ENCODE measurements around the gene FZR1. TPM values are rescaled to one million over a fixed set of nuclear protein-coding genes. Genes with fewer than 3 reads are reported as not detected.

Gene FZR1
- total RNA-seq, 6 donors from 2014 or later = 19.9 to 110 (median 37.5) TPM

DNA sequence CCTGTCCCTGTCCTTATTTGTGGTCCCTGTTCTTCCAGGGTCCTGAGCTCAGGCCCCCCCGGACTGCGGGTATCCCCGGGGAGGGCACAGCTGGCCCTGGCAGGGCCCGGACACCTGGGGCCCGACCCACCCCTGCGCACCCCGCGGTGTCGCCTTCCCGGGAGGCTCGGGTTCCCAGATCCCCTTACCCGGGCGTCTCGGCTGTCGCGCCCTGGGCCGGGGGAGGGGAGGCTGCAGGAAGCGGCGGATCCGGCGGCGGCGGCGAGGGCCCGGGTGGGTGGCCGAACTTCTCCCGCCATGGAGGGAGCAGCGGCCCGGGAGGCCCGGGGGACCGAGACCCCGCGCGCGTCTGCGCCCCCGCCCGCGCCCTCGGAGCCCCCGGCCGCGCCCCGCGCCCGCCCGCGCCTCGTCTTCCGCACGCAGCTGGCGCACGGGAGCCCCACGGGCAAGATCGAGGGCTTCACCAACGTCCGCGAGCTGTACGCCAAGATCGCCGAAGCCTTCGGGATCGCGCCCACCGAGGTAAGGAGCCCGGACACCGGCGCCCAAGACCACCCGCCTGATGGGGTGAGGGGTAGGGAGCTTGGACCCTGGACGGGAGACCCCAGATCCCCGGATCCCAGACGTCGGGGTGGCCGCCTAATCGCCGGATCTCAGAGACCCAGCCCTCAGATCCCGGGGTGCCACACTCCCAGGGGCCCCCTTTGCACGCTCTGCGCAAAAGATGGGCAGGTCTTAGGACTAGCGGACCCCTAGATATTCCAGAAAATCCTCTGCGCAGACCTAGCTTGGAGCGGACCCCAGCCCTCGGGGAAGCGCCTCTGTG is 79.4 kb downstream of the FZR1 start, which contains the start of gene GIPC3:
Gene GIPC3, plus strand, starts transcription at position 178 of the 826 bp plus-strand sequence. Its CDS starts 120 bp downstream, at position 298.
- TF ChIP-seq POLR2AphosphoS5 (IDR thresholded peaks at IDR 0.05) (no peak), POLR2A (IDR thresholded peaks at IDR 0.05) (no peak), EP300 (IDR thresholded peaks at IDR 0.05) (no peak)
- TF ChIP-seq, protein P1, sequence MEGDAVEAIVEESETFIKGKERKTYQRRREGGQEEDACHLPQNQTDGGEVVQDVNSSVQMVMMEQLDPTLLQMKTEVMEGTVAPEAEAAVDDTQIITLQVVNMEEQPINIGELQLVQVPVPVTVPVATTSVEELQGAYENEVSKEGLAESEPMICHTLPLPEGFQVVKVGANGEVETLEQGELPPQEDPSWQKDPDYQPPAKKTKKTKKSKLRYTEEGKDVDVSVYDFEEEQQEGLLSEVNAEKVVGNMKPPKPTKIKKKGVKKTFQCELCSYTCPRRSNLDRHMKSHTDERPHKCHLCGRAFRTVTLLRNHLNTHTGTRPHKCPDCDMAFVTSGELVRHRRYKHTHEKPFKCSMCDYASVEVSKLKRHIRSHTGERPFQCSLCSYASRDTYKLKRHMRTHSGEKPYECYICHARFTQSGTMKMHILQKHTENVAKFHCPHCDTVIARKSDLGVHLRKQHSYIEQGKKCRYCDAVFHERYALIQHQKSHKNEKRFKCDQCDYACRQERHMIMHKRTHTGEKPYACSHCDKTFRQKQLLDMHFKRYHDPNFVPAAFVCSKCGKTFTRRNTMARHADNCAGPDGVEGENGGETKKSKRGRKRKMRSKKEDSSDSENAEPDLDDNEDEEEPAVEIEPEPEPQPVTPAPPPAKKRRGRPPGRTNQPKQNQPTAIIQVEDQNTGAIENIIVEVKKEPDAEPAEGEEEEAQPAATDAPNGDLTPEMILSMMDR (IDR thresholded peaks at IDR 0.05) = no peak
- Histone ChIP-seq H3K27ac (peak within 1 kb of the TSS in 3 of 4 donors; percentile 5 to 70 (median 44)), H3K4me3 (peak within 1 kb of the TSS; percentile 8 to 55 (median 40)), H3K36me3 (peaks cover 0 to 8% (median 0%) of the 10 kb centered on the region in 4 donors), H3K4me1 (peaks cover 8 to 22% (median 10%) of the 10 kb centered on the region in 4 donors), H3K27me3 (peaks cover 0 to 17% (median 8%) of the 10 kb centered on the region in 4 donors), H3K9me3 (no peaks in the 10 kb centered on the region)
- DNase-seq (peak in 1 of 2 donors; percentile 86), ATAC-seq (ENCODE audit: low FRiP score in 2 of 2) (no peak)
- WGBS, 2 donors = 2 to 11% methylated on average over 17 to 21 of the region's 84 CpGs

DNA sequence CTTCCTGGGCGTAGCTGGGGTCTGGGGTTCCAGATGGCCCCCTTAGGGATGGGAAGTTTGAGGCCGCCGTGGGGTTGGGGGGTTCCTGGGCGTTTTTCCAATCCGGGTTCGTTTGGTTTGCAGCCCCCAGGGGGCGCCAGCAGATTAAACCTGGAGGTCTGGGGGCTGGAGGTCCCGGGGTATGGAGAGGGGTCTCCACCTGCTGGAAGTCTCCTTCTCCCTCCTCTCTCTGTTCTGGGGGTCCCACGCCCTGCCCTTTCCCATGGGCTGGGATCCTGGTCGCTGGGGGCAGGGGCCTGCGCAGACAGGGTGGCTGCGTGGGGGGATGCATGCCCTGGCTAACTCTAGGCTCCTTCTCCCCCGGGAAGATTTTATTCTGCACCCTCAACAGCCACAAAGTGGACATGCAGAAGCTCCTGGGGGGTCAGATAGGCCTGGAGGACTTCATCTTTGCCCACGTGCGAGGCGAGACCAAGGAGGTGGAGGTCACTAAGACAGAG is 80.1 kb downstream of the FZR1 start:
- H3K9me3 ChIP-seq = no peaks in the 10 kb centered on the region
- peak overlapping the region; percentile 8 to 55 (median 40) for H3K4me3 ChIP-seq
- WGBS, 2 donors = 29 to 47% methylated on average over 6 to 16 of the region's 16 CpGs
- ATAC-seq (ENCODE audit: low FRiP score in 2 of 2) = no peak
- H3K4me1 ChIP-seq = peaks cover 8 to 22% (median 10%) of the 10 kb centered on the region in 4 donors
- DNase-seq = no peak
- TF ChIP-seq, protein P1 (IDR thresholded peaks at IDR 0.05) = peak in 5 of 6 experiments; percentile 25 to 52 (median 47)
- TF ChIP-seq EP300 (IDR thresholded peaks at IDR 0.05) = no peak
- peak overlapping the region in 3 of 4 donors; percentile 5 to 70 (median 44) for H3K27ac ChIP-seq
- H3K27me3 ChIP-seq = peaks cover 0 to 17% (median 8%) of the 10 kb centered on the region in 4 donors
- H3K36me3 ChIP-seq = peaks cover 0 to 8% (median 0%) of the 10 kb centered on the region in 4 donors

DNA sequence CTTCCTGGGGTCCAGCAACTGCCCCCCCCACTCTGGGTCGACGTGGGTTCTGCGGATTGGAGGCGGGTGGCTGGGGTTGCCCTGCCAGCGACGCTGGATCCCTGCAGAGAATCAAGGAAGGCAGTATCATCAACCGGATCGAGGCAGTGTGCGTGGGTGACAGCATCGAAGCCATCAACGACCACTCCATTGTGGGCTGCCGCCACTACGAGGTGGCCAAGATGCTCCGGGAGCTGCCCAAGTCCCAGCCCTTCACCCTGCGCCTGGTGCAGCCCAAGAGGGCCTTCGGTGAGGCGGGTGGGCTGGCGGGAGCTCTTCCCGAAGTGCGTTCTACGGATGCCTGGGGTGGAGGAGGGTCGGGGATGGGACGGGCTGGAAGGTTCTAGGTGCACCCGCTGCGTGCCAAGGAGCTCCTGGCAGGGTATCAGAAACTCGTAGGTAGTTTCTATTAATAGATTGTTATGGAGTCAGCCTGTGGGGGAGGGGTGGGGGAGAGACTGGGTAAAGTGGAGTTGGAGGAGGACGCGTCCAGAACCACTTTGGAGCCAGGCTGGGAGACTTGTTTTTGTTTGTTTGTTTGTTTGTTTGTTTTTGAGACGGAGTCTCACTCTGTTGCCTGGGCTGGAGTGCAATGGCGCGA is 80.7 kb downstream of the FZR1 start:
- peaks cover 8 to 22% (median 10%) of the 10 kb centered on the region in 4 donors for H3K4me1 ChIP-seq
- no peaks in the 10 kb centered on the region for H3K9me3 ChIP-seq
- peaks cover 0 to 8% (median 0%) of the 10 kb centered on the region in 4 donors for H3K36me3 ChIP-seq
- no peak overlapping the region for H3K27ac ChIP-seq
- TF ChIP-seq EP300 (IDR thresholded peaks at IDR 0.05) (no peak), POLR2AphosphoS5 (IDR thresholded peaks at IDR 0.05) (no peak), POLR2A (IDR thresholded peaks at IDR 0.05) (no peak)
- TF ChIP-seq, protein P1 (IDR thresholded peaks at IDR 0.05) = no peak
- H3K4me3 ChIP-seq = no peak overlapping the region
- WGBS, 2 donors = 75 to 77% methylated on average over 30 to 31 of the region's 31 CpGs
- ATAC-seq (ENCODE audit: low FRiP score in 2 of 2) (peak in 1 of 2 donors; percentile 4), DNase-seq (peak in 1 of 2 donors; percentile 59)
- peaks cover 0 to 17% (median 8%) of the 10 kb centered on the region in 4 donors for H3K27me3 ChIP-seq

Small RNA genes within 50 kb of the gene (small RNA-seq; reads per million reads assigned to genes)
- gene AC005786.1 (0 reads per million in 4 donors), gene RF00212 (0 reads per million in 4 donors)

Other genes starting within 250 kb of the FZR1 start
- 100 to 1,000 TPM in 5 of 6 donors, 10 to 100 TPM in 1; 96.1 to 175 (median 154) TPM for gene NFIC, start 139.7 kb upstream of the FZR1 start, total RNA-seq
- 1 to 10 TPM in 1 of 6 donors, not detected in 5; 1.7 TPM for gene SMIM24, start 25.8 kb upstream of the FZR1 start, total RNA-seq
- not detected for gene SMIM44, start 22.9 kb upstream of the FZR1 start, total RNA-seq
- gene DOHH, start 5.6 kb upstream of the FZR1 start, total RNA-seq = 10 to 100 TPM; 13.3 to 26.8 (median 17.3) TPM
- 1 to 10 TPM in 3 of 6 donors, not detected in 3; 1.6 to 7.3 (median 6.2) TPM for gene TEKTIP1, start 32.9 kb downstream of the FZR1 start, total RNA-seq
- gene MFSD12, start 51.3 kb downstream of the FZR1 start, total RNA-seq = 100 to 1,000 TPM in 2 of 6 donors, 10 to 100 TPM in 4; 44.2 to 178 (median 96.0) TPM
- gene HMG20B, start 66.6 kb downstream of the FZR1 start, total RNA-seq = 100 to 1,000 TPM in 2 of 6 donors, 10 to 100 TPM in 4; 79.5 to 183 (median 85.9) TPM
- 1 to 10 TPM in 5 of 6 donors, under 1 TPM in 1; 0.91 to 5.2 (median 1.4) TPM for gene GIPC3, start 79.2 kb downstream of the FZR1 start, total RNA-seq
- gene TBXA2R, start 100.6 kb downstream of the FZR1 start, total RNA-seq = 1 to 10 TPM in 5 of 6 donors, under 1 TPM in 1; 0.49 to 7.0 (median 2.6) TPM
- 10 to 100 TPM; 21.5 to 97.4 (median 25.5) TPM for gene CACTIN, start 120.5 kb downstream of the FZR1 start, total RNA-seq
- 10 to 100 TPM; 24.6 to 64.1 (median 43.1) TPM for gene PIP5K1C, start 194.2 kb downstream of the FZR1 start, total RNA-seq
- 10 to 100 TPM; 27.2 to 94.3 (median 55.5) TPM for gene TJP3, start 202.1 kb downstream of the FZR1 start, total RNA-seq